Fibroblast of skin of left biceps (primary cell): Measurements from ENCODE around the gene PSMG4.

ENCODE experiments used
- DNase-seq, 2 experiments: peaks; one replicate each; pipeline ENCODE4 v3.0.0-alpha.2; 2013; ENCODE audit warnings: low read depth in 2 of 2

PSMG4 gene

GRCh38 chr6:3309391-3310050 is 50.8 kb downstream of the PSMG4 start:
- DNase-seq = no peak

GRCh38 chr6:3310051-3310448 is 51.3 kb downstream of the PSMG4 start:
- DNase-seq = no peak

DNA sequence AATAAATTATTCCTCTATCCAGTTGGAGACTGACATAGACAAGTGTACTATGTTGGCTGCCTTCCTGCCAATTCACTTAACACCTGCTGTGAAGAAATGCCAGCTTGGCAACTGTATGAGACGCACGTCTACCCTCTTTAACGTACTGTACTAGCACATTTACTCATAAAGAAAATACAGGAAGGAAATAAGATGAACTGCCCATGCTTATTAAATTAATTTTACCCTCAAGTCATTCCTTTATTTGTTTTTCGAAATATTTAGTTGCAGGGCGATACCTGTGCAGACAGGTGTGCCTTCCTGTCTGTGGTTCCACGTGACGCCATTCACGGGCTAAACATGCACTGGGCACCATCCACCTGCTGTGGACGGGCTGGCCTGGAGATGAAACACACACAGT is 52.0 kb downstream of the PSMG4 start:
- DNase-seq = no peak

GRCh38 chr6:3311826-3312225 is 53.1 kb downstream of the PSMG4 start:
- DNase-seq = no peak

DNA sequence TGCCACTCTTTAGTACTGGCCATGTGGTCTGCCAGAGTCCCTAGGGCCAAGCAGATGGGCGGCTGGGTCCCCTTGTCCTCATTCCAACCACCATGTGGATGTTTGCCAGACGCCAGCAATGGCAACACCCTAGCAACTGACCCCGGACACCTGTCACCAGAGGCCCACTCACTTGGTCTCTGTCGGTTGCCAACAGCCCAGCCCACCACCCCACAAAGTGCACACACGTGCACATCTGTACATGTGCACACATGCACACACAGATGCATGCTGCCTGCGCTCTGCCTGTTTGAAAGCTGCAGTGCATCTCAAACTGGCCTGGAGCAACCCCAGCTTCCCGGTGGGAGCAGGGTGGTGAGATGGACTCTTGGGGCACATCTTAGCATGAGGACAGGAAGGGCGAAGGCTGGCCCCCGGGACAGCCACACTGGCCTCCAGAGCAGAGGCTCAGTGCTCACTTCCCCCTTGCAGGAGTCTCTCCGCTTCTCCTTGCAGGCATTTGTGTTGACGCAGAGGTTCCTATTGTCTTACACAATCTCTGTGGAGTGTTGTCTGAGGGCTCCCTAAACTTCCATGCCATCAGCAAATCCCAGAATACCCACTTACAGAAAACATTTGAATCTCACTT is 54.0 kb downstream of the PSMG4 start:
- no peak for DNase-seq

GRCh38 chr6:3314176-3314575 is 55.4 kb downstream of the PSMG4 start:
- no peak for DNase-seq

- DNase-seq = no peak
Measured at GRCh38 chr6:3314621-3315467, 56.1 kb downstream of the PSMG4 start.

DNA sequence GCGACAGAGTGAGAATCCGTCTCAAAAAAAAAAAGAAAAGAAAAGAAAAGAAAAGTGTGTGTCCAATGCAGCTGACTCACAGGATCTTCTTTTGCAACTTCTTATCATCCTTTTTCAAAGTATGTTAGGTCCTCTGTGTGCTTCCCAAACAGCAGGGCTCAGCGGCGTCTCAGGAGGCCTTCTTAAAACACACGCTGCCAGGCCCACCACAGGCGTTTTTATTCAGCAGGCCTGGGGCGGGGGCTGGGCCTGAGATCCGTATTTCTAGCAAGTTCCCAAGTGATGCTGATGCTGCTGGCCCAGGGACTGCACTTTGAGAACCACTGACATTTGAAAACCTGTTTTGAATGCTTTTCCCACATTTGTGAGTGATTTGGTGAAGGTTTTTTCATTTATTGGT is 57.1 kb downstream of the PSMG4 start:
- no peak for DNase-seq

- no peak for DNase-seq
Measured at GRCh38 chr6:3316331-3316730, 57.6 kb downstream of the PSMG4 start.

DNA sequence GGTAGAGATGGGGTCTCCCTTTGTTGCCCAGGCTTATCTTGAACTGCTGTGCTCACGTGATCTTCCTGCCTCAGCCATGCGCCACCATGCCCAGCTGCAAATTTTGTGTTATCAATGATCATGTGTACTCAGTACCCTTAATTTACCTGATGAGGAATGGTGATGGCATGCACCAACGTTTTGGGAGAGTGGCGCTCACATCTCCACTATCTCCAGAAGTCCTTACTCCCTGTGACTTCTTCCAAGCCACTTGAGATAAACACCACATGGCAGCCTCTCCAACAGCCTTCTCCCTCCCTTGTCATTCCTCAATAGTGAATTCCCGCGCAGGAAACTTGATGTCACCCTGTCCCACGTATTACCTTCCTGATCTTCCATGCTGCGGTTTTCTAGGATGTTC is 58.1 kb downstream of the PSMG4 start:
- DNase-seq = no peak
